Activated naive CD8-positive, alpha-beta T cell treated with anti-CD3 and anti-CD28 coated beads, Interleukin-2, amount 10 ng/mL, durations not matched to agents 7 days and 5 days (primary cell): ENCODE results near the gene CPA2. TPM values are rescaled to one million over a fixed set of nuclear protein-coding genes. Genes with fewer than 3 reads are reported as not detected.

Experiments
- ATAC-seq: fragments of 150-1000 bp; cut with Tn5 transposase; one replicate; pipeline ENCODE4 v1.10.0; 2021; ENCODE audit warnings: low read depth, moderate library complexity
- POLR2A ChIA-PET: fragments of 350-600 bp; sonication (Branson Sonifier 250); formaldehyde crosslinking; loops from one replicate; lab custom pipeline; 2021; ENCODE audit warnings: antibody characterized with exemption; lab: Charles Lee
- DNase-seq: peaks from one replicate; pipeline ENCODE4 v3.0.0; 2021
- H3K27ac Mint-ChIP-seq: one replicate; pipeline ENCODE4 v1.8.0; 2022; ENCODE audit warnings: mild to moderate bottlenecking, mixed read lengths
- H3K27me3 Mint-ChIP-seq: one replicate; pipeline ENCODE4 v1.8.0; 2022; ENCODE audit warnings: mild to moderate bottlenecking, moderate library complexity, mixed read lengths
- H3K36me3 Mint-ChIP-seq: one replicate; pipeline ENCODE4 v1.8.0; 2021; ENCODE audit warnings: mild to moderate bottlenecking, mixed read lengths
- H3K4me1 Mint-ChIP-seq: one replicate; pipeline ENCODE4 v1.8.0; 2021; ENCODE audit warnings: mixed read lengths
- H3K4me3 Mint-ChIP-seq: one replicate; pipeline ENCODE4 v1.8.0; 2022; ENCODE audit warnings: mild to moderate bottlenecking, moderate library complexity, mixed read lengths
- H3K9me3 Mint-ChIP-seq: one replicate; pipeline ENCODE4 v1.8.0; 2021; ENCODE audit warnings: mixed read lengths
- total RNA-seq, 2 experiments: library from RNA; stranded (reverse); gene quantifications; one replicate each; pipeline ENCODE4 v1.2.3, GENCODE V29; 2021

The CPA2 gene
- total RNA-seq, 2 experiments from 2014 or later: not detected

GRCh38 chr7:130268463-130269317, 2.0 kb downstream of the CPA2 start:
- DNase-seq: no peak

GRCh38 chr7:130269318-130269694, 2.6 kb downstream of the CPA2 start:
- no peak for ATAC-seq
- H3K27me3 Mint-ChIP-seq: peaks cover 5% of the 10 kb centered on the region
- H3K9me3 Mint-ChIP-seq: no peaks in the 10 kb centered on the region
- H3K4me3 Mint-ChIP-seq: no peak overlapping the region
- H3K27ac Mint-ChIP-seq: no peak overlapping the region
- no peak for DNase-seq
- H3K36me3 Mint-ChIP-seq: no peaks in the 10 kb centered on the region
- POLR2A ChIA-PET: no interaction called here
- peaks cover 2% of the 10 kb centered on the region for H3K4me1 Mint-ChIP-seq

More at GRCh38 chr7:130268463-130269317, 2.0 kb downstream of the CPA2 start:
- POLR2A ChIA-PET: no interaction called here
- no peaks in the 10 kb centered on the region for H3K4me1 Mint-ChIP-seq
- no peaks in the 10 kb centered on the region for H3K36me3 Mint-ChIP-seq
- H3K27ac Mint-ChIP-seq: no peak overlapping the region
- no peak for ATAC-seq
- H3K4me3 Mint-ChIP-seq: no peak overlapping the region
- peaks cover 2% of the 10 kb centered on the region for H3K27me3 Mint-ChIP-seq
- no peaks in the 10 kb centered on the region for H3K9me3 Mint-ChIP-seq

GRCh38 chr7:130270947-130271800, 4.5 kb downstream of the CPA2 start:
- H3K36me3 Mint-ChIP-seq: no peaks in the 10 kb centered on the region
- no peaks in the 10 kb centered on the region for H3K9me3 Mint-ChIP-seq
- H3K4me1 Mint-ChIP-seq: peaks cover 2% of the 10 kb centered on the region
- H3K27me3 Mint-ChIP-seq: peaks cover 8% of the 10 kb centered on the region
- ATAC-seq: no peak
- no peak overlapping the region for H3K4me3 Mint-ChIP-seq
- DNase-seq: no peak
- H3K27ac Mint-ChIP-seq: no peak overlapping the region
- POLR2A ChIA-PET: no interaction called here

- no peaks in the 10 kb centered on the region for H3K36me3 Mint-ChIP-seq
- DNase-seq (no peak), ATAC-seq (no peak)
- peaks cover 2% of the 10 kb centered on the region for H3K4me1 Mint-ChIP-seq
- H3K4me3 Mint-ChIP-seq: no peak overlapping the region
- no peaks in the 10 kb centered on the region for H3K9me3 Mint-ChIP-seq
- H3K27me3 Mint-ChIP-seq: peaks cover 9% of the 10 kb centered on the region
- H3K27ac Mint-ChIP-seq: no peak overlapping the region
- POLR2A ChIA-PET: no interaction called here
Measured at GRCh38 chr7:130272381-130273080, 5.9 kb downstream of the CPA2 start.

- ATAC-seq (no peak), DNase-seq (no peak)
- Mint-ChIP-seq H3K4me1 (peaks cover 2% of the 10 kb centered on the region), H3K27me3 (peaks cover 9% of the 10 kb centered on the region), H3K36me3 (no peaks in the 10 kb centered on the region), H3K9me3 (no peaks in the 10 kb centered on the region), H3K27ac (no peak overlapping the region), H3K4me3 (peak overlapping the region; percentile 50)
- POLR2A ChIA-PET: interaction anchor here (0.7 kb wide), 2 partner anchors 130 to 485 kb away, joined by 3 to 6 read pairs; no protein-coding TSS in a partner anchor
Measured at GRCh38 chr7:130273081-130273932, 6.6 kb downstream of the CPA2 start.

GRCh38 chr7:130273933-130274255, 7.2 kb downstream of the CPA2 start:
- no peaks in the 10 kb centered on the region for H3K9me3 Mint-ChIP-seq
- no peaks in the 10 kb centered on the region for H3K36me3 Mint-ChIP-seq
- H3K4me1 Mint-ChIP-seq: peaks cover 2% of the 10 kb centered on the region
- no peak for ATAC-seq
- H3K4me3 Mint-ChIP-seq: peak overlapping the region; percentile 47
- POLR2A ChIA-PET: interaction anchor here (0.7 kb wide), 1 partner anchor 484 kb away, joined by 6 read pairs; no protein-coding TSS in a partner anchor
- peaks cover 9% of the 10 kb centered on the region for H3K27me3 Mint-ChIP-seq
- DNase-seq: no peak
- H3K27ac Mint-ChIP-seq: no peak overlapping the region

GRCh38 chr7:130274296-130274695, 7.6 kb downstream of the CPA2 start:
- no peaks in the 10 kb centered on the region for H3K36me3 Mint-ChIP-seq
- peaks cover 2% of the 10 kb centered on the region for H3K4me1 Mint-ChIP-seq
- no peaks in the 10 kb centered on the region for H3K9me3 Mint-ChIP-seq
- H3K4me3 Mint-ChIP-seq: peak overlapping the region; percentile 47
- no peak overlapping the region for H3K27ac Mint-ChIP-seq
- no peak for DNase-seq
- ATAC-seq: no peak
- H3K27me3 Mint-ChIP-seq: peaks cover 9% of the 10 kb centered on the region
- POLR2A ChIA-PET: no interaction called here

GRCh38 chr7:130274983-130275591, 8.4 kb downstream of the CPA2 start:
- Mint-ChIP-seq H3K27me3 (peaks cover 9% of the 10 kb centered on the region), H3K36me3 (no peaks in the 10 kb centered on the region), H3K27ac (no peak overlapping the region), H3K4me1 (peaks cover 2% of the 10 kb centered on the region), H3K4me3 (no peak overlapping the region), H3K9me3 (no peaks in the 10 kb centered on the region)
- no peak for ATAC-seq
- no peak for DNase-seq
- POLR2A ChIA-PET: no interaction called here

GRCh38 chr7:130275826-130276297, 9.2 kb downstream of the CPA2 start:
- Mint-ChIP-seq H3K9me3 (no peaks in the 10 kb centered on the region), H3K36me3 (no peaks in the 10 kb centered on the region), H3K4me3 (no peak overlapping the region), H3K27me3 (peaks cover 9% of the 10 kb centered on the region), H3K27ac (no peak overlapping the region), H3K4me1 (peaks cover 2% of the 10 kb centered on the region)
- no peak for DNase-seq
- ATAC-seq: no peak
- POLR2A ChIA-PET: no interaction called here

GRCh38 chr7:130276796-130277762, 10.4 kb downstream of the CPA2 start:
- Mint-ChIP-seq H3K9me3 (no peaks in the 10 kb centered on the region), H3K27me3 (peaks cover 7% of the 10 kb centered on the region), H3K27ac (no peak overlapping the region), H3K36me3 (no peaks in the 10 kb centered on the region), H3K4me1 (peaks cover 2% of the 10 kb centered on the region), H3K4me3 (no peak overlapping the region)
- no peak for DNase-seq
- no peak for ATAC-seq
- POLR2A ChIA-PET: no interaction called here

GRCh38 chr7:130277763-130278643, 11.3 kb downstream of the CPA2 start:
- Mint-ChIP-seq H3K9me3 (no peaks in the 10 kb centered on the region), H3K4me1 (peaks cover 2% of the 10 kb centered on the region), H3K27ac (no peak overlapping the region), H3K36me3 (no peaks in the 10 kb centered on the region), H3K4me3 (no peak overlapping the region), H3K27me3 (peaks cover 7% of the 10 kb centered on the region)
- POLR2A ChIA-PET: no interaction called here
- ATAC-seq (no peak), DNase-seq (no peak)
